CD4-positive, CD25-positive, alpha-beta regulatory T cell (primary cell): ENCODE measurements around the gene CKM. TPM values are rescaled to one million over a fixed set of nuclear protein-coding genes. Genes with fewer than 3 reads are reported as not detected.
A peak's percentile ranks its signal among the peaks of the same experiment; 100 is the strongest.
"Not testable (repeated sequence)": the region's sequence is repeated elsewhere in the genome, so short reads cannot be mapped to it uniquely, and the experiment has no call there.

Experiments
- ATAC-seq, 2 donors: fragments of 150-1000 bp; cut with Tn5 transposase; one replicate each; pipeline ENCODE4 v1.10.0; 2021; ENCODE audit warnings: low read depth in 2 of 2, moderate number of reproducible peaks in 2 of 2, moderate library complexity in 1 of 2
- DNase-seq, 3 donors: peaks; one replicate each; pipeline versions ENCODE4 v3.0.0 to v3.0.0-alpha.2; 2012 to 2022; ENCODE audit warnings: mixed read lengths in 1 of 3
- H3K27ac ChIP-seq: one replicate; pipeline ENCODE4 v1.7.0; 2013; ENCODE audit warnings: mild to moderate bottlenecking, low read length; ENCODE audit not compliant: insufficient read depth, poor library complexity, severe bottlenecking
- H3K27me3 ChIP-seq: one replicate; pipeline ENCODE4 v1.7.0; 2013; ENCODE audit warnings: low read length; ENCODE audit not compliant: control insufficient read depth, insufficient read depth
- H3K36me3 ChIP-seq: one replicate; pipeline ENCODE4 v1.7.0; 2013; ENCODE audit warnings: mild to moderate bottlenecking, low read length, moderate library complexity; ENCODE audit not compliant: control insufficient read depth, insufficient read depth
- H3K4me1 ChIP-seq: 2 replicates; pipeline ENCODE4 v1.7.0; 2013; ENCODE audit warnings: mild to moderate bottlenecking, low read length; ENCODE audit not compliant: insufficient read depth, control insufficient read depth, poor library complexity, severe bottlenecking
- H3K4me3 ChIP-seq: one replicate; pipeline ENCODE4 v1.7.0; 2013; ENCODE audit warnings: low read depth, mild to moderate bottlenecking, low read length, moderate library complexity
- H3K9me3 ChIP-seq, 2 experiments: 1 replicate in 1 of 2; 2 replicates in 1 of 2; pipeline ENCODE4 v1.7.0; 2013; ENCODE audit warnings: low read length in 2 of 2, mild to moderate bottlenecking in 1 of 2, moderate library complexity in 1 of 2; ENCODE audit not compliant: control insufficient read depth in 2 of 2
- H3K27ac Mint-ChIP-seq, 3 donors: one replicate each; pipeline ENCODE4 v1.8.0; 2020 to 2022; ENCODE audit warnings: mild to moderate bottlenecking in 3 of 3, mixed read lengths in 3 of 3, moderate library complexity in 2 of 3
- H3K27me3 Mint-ChIP-seq: one replicate; pipeline ENCODE4 v1.8.0; 2022; ENCODE audit warnings: mild to moderate bottlenecking, mixed read lengths
- H3K36me3 Mint-ChIP-seq: one replicate; pipeline ENCODE4 v1.8.0; 2020; ENCODE audit warnings: mixed read lengths
- H3K4me1 Mint-ChIP-seq, 4 donors: one replicate each; pipeline ENCODE4 v1.8.0; 2020 to 2022; ENCODE audit warnings: mixed read lengths in 4 of 4, mild to moderate bottlenecking in 1 of 4
- H3K4me3 Mint-ChIP-seq, 4 donors: one replicate each; pipeline ENCODE4 v1.8.0; 2020 to 2022; ENCODE audit warnings: mild to moderate bottlenecking in 4 of 4, mixed read lengths in 4 of 4, moderate library complexity in 3 of 4
- H3K9me3 Mint-ChIP-seq, 7 donors: one replicate each; pipeline ENCODE4 v1.8.0; 2020 to 2022; ENCODE audit warnings: mixed read lengths in 7 of 7, mild to moderate bottlenecking in 3 of 7, moderate library complexity in 2 of 7
- polyA plus RNA-seq, 4 donors: library from polyadenylated mRNA; unstranded; fragments of 300-500 nt; fragmentation: Illumina TruSeq; gene quantifications; one replicate each; pipeline ENCODE4 v1.2.3, GENCODE V29; 2021
- total RNA-seq: library from RNA; stranded (reverse); gene quantifications from one replicate; pipeline ENCODE4 v1.2.3, GENCODE V29; 2022

Gene CKM
- total and polyA plus RNA-seq, 5 donors from 2014 or later, result not detected

DNA sequence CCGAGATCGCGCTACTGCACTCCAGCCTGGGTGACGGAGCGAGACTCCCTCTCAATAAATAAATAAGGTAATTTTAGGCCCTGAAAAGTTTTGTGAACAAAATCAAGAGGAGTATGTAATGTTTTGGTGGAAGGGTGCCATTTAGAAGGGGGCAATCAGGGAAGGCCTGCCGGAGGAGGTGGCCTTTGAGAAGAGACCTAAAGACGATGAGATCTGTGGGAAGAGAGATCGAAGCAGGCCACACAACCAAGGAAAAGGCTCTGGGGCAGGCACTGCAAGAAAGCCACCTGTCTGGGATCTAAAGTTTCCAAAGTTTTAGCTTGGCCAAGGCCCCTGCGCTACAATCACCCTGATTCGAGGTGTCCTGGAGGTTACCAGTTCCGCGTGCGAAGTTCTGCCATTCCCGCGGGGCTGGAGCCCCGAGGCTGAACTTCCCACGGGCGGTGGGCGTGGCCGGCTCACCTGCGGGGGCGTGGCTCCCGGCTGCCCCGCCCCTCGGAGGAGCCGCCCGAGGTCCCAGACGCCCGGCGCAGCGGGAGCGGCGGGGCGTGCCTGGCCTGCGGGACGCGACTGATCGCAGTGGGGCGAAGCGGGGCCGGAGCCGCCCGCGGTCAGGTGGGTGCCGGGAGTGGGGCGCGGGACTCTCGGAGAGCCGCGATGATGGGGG, 17.7 kb upstream of the CKM start, which contains the start of gene KLC3:
TSS of gene KLC3 (plus strand) at position 519 of the 667 bp plus-strand sequence. CDS start 4,792 bp downstream, outside the sequence.
- Mint-ChIP-seq H3K27me3 (peaks cover 32% of the 10 kb centered on the region), H3K27ac (no peak within 1 kb of the TSS), H3K4me3 (peak within 1 kb of the TSS in 3 of 4 donors; percentile 69 to 78 (median 72)), H3K36me3 (no peaks in the 10 kb centered on the region), H3K4me1 (peaks cover 0 to 9% (median 6%) of the 10 kb centered on the region in 4 donors), H3K9me3 (peaks cover 0 to 4% (median 0%) of the 10 kb centered on the region in 7 donors)
- Histone ChIP-seq H3K36me3 (no peaks in the 10 kb centered on the region), H3K9me3 (no peaks in the 10 kb centered on the region), H3K4me3 (no peak within 1 kb of the TSS), H3K4me1 (peaks cover 10% of the 10 kb centered on the region), H3K27me3 (peaks cover 6% of the 10 kb centered on the region), H3K27ac (no peak within 1 kb of the TSS)
- no peak for ATAC-seq
- DNase-seq, result peak in 2 of 3 donors; percentile 11 to 31

DNA sequence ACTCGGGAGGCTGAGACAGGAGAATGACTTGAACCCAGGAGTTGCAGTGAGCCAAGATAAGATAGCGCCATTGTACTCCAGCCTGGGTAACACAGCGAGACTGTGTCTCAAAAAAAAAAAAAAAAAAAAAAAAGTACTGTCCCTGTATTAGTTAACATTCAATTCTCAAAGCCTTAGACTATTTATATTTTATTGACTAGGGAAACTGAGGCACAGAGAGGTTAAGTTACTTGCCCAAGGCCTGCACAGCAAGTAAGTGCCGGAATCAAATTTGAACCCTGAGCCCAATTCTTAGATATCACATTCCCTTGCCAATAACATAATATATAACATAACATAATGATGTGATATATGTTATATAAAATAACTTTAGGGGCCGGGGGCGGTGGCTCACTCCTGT, 17.0 kb upstream of the CKM start:
- H3K4me1 ChIP-seq, result peaks cover 10% of the 10 kb centered on the region
- ATAC-seq, result no peak
- peaks cover 0 to 4% (median 0%) of the 10 kb centered on the region in 7 donors for H3K9me3 Mint-ChIP-seq
- H3K27me3 ChIP-seq, result peaks cover 6% of the 10 kb centered on the region
- H3K4me3 ChIP-seq, result no peak overlapping the region
- peak overlapping the region in 1 of 4 donors; percentile 78 for H3K4me3 Mint-ChIP-seq
- peaks cover 0 to 9% (median 6%) of the 10 kb centered on the region in 4 donors for H3K4me1 Mint-ChIP-seq
- no peak for DNase-seq
- H3K9me3 ChIP-seq, result no peaks in the 10 kb centered on the region
- H3K36me3 ChIP-seq, result no peaks in the 10 kb centered on the region
- peaks cover 32% of the 10 kb centered on the region for H3K27me3 Mint-ChIP-seq
- H3K36me3 Mint-ChIP-seq, result no peaks in the 10 kb centered on the region
- H3K27ac Mint-ChIP-seq, result no peak overlapping the region
- no peak overlapping the region for H3K27ac ChIP-seq

DNA sequence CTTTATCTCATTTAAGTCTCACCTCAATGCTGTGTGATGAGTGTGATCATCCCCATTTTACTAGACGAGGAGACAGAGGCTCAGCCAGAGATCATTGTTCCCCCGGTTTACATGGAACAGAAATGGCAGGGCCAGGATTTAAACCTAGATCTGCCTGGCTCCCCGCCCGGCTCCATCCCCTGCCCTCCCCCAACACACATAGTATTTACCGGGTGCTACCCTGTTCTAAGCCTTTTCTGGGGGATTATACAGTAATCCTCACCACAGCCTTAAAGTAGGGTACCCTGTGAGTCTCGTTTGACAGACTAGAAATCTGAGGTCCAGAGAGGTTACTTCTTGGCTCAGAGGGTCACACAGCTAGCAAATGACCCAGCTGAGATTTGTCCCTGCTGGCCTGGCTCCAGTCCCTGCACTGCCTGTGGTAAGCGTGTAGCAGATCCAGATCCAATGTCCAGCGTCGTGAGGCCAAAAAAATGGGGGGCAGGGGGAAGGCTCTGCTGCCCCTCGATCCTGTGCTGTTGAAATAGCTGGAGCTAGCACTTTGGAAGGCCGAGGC, 14.1 kb upstream of the CKM start:
- DNase-seq (no peak), ATAC-seq (no peak)
- no peaks in the 10 kb centered on the region for H3K36me3 ChIP-seq
- H3K4me1 ChIP-seq, result peaks cover 10% of the 10 kb centered on the region
- H3K27ac ChIP-seq, result no peak overlapping the region
- H3K36me3 Mint-ChIP-seq, result no peaks in the 10 kb centered on the region
- H3K9me3 ChIP-seq, result no peaks in the 10 kb centered on the region
- no peak overlapping the region for H3K4me3 ChIP-seq
- H3K4me1 Mint-ChIP-seq, result peaks cover 0 to 12% (median 6%) of the 10 kb centered on the region in 4 donors
- H3K27me3 ChIP-seq, result no peaks in the 10 kb centered on the region
- H3K27me3 Mint-ChIP-seq, result peaks cover 32% of the 10 kb centered on the region
- H3K4me3 Mint-ChIP-seq, result no peak overlapping the region
- H3K27ac Mint-ChIP-seq, result no peak overlapping the region
- H3K9me3 Mint-ChIP-seq, result peaks cover 0 to 4% (median 0%) of the 10 kb centered on the region in 7 donors

- not testable (repeated sequence) for H3K27me3 ChIP-seq, H3K9me3 Mint-ChIP-seq, H3K27ac Mint-ChIP-seq, ATAC-seq, H3K4me3 Mint-ChIP-seq, H3K4me3 ChIP-seq, H3K36me3 Mint-ChIP-seq, H3K4me1 ChIP-seq, DNase-seq, H3K36me3 ChIP-seq, H3K27ac ChIP-seq, H3K4me1 Mint-ChIP-seq, H3K9me3 ChIP-seq
- peaks cover 27% of the 10 kb centered on the region for H3K27me3 Mint-ChIP-seq
These were observed 12.2 kb upstream of the CKM start for GRCh38 chr19:45334881-45335280.

DNA sequence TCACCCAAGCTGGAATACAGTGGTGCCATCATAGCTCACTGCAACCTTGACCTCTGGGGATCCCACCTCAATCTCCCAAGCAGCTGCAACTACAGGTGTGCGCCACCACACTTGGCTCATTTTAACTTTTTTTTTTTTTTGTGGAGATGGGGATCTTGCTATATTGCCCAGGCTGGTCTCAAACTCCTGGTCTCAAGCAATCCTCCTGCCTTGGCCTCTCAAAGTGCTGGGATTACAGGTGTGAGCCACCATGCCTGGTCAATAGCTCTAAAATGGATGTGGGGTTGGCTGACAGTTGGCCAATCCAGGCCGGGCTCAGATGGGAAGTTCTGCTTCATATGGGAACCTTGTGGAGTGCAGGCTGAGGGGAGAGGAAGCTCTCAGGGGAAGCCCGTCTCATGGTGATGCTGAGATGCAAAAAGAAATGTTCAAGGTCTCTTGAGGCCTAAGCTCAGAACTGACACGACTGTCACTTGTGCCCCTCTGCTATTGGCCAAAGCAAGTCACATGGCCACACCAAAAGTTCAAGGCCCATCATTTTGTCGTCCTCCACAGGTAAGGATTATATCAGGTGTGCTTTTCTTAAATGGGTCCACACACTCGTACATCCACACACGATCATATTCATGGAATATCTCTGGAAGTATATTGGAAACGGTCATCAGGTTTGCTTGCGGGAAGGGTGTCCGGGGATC, 11.1 kb upstream of the CKM start:
- H3K4me3 Mint-ChIP-seq, result no peak overlapping the region
- H3K27ac ChIP-seq, result no peak overlapping the region
- H3K27ac Mint-ChIP-seq, result no peak overlapping the region
- DNase-seq, result no peak
- no peaks in the 10 kb centered on the region for H3K36me3 ChIP-seq
- H3K4me1 ChIP-seq, result no peaks in the 10 kb centered on the region
- peaks cover 0 to 7% (median 3%) of the 10 kb centered on the region in 4 donors for H3K4me1 Mint-ChIP-seq
- no peak overlapping the region for H3K4me3 ChIP-seq
- no peaks in the 10 kb centered on the region for H3K36me3 Mint-ChIP-seq
- ATAC-seq, result no peak
- H3K9me3 ChIP-seq, result no peaks in the 10 kb centered on the region
- H3K27me3 ChIP-seq, result no peaks in the 10 kb centered on the region
- H3K27me3 Mint-ChIP-seq, result peaks cover 16% of the 10 kb centered on the region
- peaks cover 0 to 2% (median 0%) of the 10 kb centered on the region in 7 donors for H3K9me3 Mint-ChIP-seq

- no peak overlapping the region for H3K4me3 ChIP-seq
- Mint-ChIP-seq H3K27ac (no peak overlapping the region), H3K9me3 (no peaks in the 10 kb centered on the region), H3K36me3 (no peaks in the 10 kb centered on the region), H3K4me3 (no peak overlapping the region), H3K27me3 (peaks cover 9% of the 10 kb centered on the region), H3K4me1 (peaks cover 0 to 3% (median under 1%) of the 10 kb centered on the region in 4 donors)
- no peaks in the 10 kb centered on the region for H3K36me3 ChIP-seq
- ATAC-seq, result no peak
- no peaks in the 10 kb centered on the region for H3K9me3 ChIP-seq
- no peaks in the 10 kb centered on the region for H3K4me1 ChIP-seq
- no peak overlapping the region for H3K27ac ChIP-seq
- DNase-seq, result no peak
- H3K27me3 ChIP-seq, result no peaks in the 10 kb centered on the region
These were observed 8.7 kb upstream of the CKM start for GRCh38 chr19:45331411-45331810.

DNA sequence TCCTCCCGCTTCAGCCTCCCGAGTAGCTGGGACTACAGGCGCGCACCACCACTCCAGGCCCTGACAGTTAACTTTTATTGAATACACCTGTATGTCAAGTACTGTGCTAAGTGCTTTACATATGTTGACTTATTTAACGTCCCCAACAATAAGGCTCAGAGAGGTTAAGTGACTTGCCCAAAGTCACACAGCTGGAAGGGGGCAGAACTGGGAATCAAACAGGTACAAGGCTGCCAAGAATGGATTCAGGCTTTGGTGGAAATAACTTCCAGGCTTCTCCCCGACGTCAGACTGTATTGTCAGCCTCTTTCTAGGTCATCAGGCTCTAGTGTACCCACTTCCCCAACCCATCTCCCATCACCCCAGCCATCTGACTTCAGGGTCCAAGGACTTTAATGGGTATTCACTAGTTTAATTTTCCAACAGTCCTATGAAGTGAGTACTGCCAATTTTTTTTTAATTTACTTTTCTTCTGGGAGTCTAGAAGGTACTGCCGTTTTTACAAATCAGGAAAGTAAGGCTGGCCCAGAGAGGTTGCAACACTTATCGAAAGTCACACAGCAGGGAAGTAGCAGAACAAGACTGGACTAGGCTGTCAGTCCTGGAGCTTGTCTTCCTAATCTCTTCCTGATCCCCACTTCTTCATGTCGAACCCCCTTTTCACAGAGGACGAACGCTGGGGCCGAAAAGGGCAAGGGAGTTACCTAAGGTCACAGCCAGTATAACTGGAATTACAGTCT, 4.9 kb upstream of the CKM start:
- Mint-ChIP-seq H3K36me3 (no peaks in the 10 kb centered on the region), H3K27me3 (peaks cover 25% of the 10 kb centered on the region), H3K4me1 (peaks cover 0 to 3% (median 0%) of the 10 kb centered on the region in 4 donors), H3K9me3 (no peaks in the 10 kb centered on the region), H3K27ac (peak overlapping the region in 1 of 3 donors; percentile 71), H3K4me3 (no peak overlapping the region)
- no peaks in the 10 kb centered on the region for H3K9me3 ChIP-seq
- no peak for ATAC-seq
- no peak overlapping the region for H3K4me3 ChIP-seq
- H3K27ac ChIP-seq, result no peak overlapping the region
- no peaks in the 10 kb centered on the region for H3K36me3 ChIP-seq
- H3K27me3 ChIP-seq, result peaks cover 5% of the 10 kb centered on the region
- no peak for DNase-seq
- H3K4me1 ChIP-seq, result no peaks in the 10 kb centered on the region
